Astrocyte (in vitro differentiated cells and primary cell): ENCODE results near the gene REXO2.

Experiments
- EZH2 ChIP-seq: IDR thresholded peaks from 2 replicates; pipeline ENCODE4 v1.6.1; 2012; ENCODE audit warnings: mild to moderate bottlenecking, low read length, inconsistent platforms; ENCODE audit not compliant: insufficient read depth
- TF ChIP-seq, protein P1 (sequence below): IDR thresholded peaks from 2 replicates; pipeline ENCODE4 v1.5.1; 2011; ENCODE audit warnings: low read depth, mild to moderate bottlenecking, inconsistent platforms, low read length, moderate library complexity; ENCODE audit not compliant: insufficient read depth

GRCh38 chr11:114396916-114397315 lies 42.4 kb upstream of the REXO2 start:
- TF ChIP-seq, protein P1, sequence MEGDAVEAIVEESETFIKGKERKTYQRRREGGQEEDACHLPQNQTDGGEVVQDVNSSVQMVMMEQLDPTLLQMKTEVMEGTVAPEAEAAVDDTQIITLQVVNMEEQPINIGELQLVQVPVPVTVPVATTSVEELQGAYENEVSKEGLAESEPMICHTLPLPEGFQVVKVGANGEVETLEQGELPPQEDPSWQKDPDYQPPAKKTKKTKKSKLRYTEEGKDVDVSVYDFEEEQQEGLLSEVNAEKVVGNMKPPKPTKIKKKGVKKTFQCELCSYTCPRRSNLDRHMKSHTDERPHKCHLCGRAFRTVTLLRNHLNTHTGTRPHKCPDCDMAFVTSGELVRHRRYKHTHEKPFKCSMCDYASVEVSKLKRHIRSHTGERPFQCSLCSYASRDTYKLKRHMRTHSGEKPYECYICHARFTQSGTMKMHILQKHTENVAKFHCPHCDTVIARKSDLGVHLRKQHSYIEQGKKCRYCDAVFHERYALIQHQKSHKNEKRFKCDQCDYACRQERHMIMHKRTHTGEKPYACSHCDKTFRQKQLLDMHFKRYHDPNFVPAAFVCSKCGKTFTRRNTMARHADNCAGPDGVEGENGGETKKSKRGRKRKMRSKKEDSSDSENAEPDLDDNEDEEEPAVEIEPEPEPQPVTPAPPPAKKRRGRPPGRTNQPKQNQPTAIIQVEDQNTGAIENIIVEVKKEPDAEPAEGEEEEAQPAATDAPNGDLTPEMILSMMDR: no peak
- no peak for TF ChIP-seq EZH2
